GM19463 (cell line): ENCODE data around the gene SRRT.
"Not testable (repeated sequence)": the region's sequence is repeated elsewhere in the genome, so short reads cannot be mapped to it uniquely, and the experiment has no call there.

Source experiments
- ATAC-seq: cut with Tn5 transposase; IDR thresholded peaks from one replicate; pipeline ENCODE4 v1.9.1; 2021; ENCODE audit warnings: mild to moderate bottlenecking, moderate library complexity; ENCODE audit not compliant: unreplicated experiment

SRRT gene

DNA sequence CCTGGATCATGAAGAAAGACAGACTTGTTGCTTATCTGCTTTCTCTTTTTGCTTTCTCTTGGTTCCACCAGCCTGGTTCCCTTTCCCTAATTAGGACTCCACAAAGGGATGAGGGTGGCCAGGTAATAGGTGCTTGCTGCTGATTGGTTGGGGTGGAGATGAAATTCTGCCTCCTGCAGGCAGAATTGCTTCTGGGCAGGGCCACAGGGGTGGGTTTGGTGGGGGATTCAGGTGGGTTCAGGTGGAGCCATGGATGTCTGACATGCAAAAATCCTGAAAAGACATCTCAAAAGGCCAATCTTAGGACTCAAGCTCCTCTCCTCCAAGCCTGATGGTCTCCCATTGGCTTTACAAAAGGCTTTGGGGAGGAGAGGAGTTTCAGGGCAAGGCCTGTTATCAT is 46.1 kb downstream of the SRRT start:
- ATAC-seq = no peak

DNA sequence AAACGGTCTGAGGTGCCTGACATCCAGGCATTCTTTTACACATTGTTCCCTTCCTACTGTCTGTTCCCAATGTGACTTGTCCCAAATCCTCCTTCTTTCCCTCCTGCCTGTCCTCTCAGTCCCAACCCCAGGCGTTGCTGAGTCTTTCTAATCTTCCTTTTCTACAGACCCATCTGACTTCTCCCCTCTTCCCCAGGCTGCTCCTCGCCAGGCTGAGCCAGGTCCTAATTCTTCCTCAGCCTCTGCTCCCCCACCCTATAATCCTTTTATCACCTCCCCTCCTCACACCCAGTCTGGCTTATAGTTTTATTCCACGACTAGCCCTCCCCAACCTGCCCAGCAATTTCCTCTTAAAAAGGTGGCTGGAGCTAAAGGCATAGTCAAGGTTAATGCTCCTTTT is 48.7 kb downstream of the SRRT start:
- ATAC-seq = not testable (repeated sequence)

DNA sequence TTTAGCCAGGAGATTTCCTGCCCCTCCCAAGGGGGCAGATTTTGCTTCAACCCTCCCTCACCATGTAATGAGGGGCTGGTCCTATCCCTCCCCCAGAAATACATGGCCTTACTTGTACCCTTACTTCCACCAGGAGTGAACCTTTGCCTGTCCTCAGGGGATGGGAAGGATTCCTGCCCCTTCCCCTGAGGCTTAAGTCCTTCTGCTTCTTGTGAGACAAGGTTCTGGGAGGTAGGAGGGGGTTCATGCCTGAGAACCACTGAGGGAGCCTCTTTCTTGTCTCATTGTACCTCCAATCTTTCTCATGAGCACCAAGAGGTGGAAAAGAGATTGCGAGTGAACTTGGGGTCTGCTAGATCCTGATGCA is 54.9 kb downstream of the SRRT start:
- no peak for ATAC-seq

DNA sequence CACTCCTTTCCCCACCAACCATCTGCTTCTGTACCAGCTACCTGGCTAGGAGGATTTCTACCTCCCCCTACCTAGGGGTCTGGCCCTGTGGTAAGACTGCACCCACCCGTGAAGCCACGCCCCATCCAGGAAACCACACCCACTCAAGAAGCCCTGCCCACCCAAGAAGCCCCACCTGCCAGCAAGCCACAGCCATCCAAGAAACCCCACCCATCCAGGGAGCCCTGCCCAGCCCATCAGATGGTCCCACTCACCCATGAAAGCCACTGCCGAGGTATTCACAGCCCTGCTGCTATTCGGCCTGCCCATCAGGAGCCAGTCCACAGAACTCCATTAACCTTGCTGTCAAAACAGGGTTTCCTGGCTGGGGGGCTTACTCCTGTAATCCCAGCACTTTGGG is 58.8 kb downstream of the SRRT start:
- no peak for ATAC-seq

DNA sequence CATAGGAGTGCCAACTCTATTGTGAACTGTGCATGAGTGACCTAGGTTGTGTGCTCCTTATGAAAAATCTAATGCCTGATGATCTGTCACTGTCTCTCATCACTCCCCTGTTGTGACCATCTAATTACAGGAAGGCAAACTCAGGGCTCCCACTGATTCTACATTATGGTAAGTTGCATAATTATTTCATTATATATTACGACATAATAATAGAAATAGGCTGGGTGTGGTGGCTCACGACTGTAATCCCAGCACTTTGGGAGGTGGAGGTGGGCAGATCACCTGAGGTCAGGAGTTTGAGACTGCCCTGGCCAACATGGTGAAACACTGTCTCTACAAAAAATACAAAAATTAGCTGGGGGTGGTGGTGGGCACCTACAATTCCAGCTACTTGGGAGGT is 60.5 kb downstream of the SRRT start:
- ATAC-seq = not testable (repeated sequence)

DNA sequence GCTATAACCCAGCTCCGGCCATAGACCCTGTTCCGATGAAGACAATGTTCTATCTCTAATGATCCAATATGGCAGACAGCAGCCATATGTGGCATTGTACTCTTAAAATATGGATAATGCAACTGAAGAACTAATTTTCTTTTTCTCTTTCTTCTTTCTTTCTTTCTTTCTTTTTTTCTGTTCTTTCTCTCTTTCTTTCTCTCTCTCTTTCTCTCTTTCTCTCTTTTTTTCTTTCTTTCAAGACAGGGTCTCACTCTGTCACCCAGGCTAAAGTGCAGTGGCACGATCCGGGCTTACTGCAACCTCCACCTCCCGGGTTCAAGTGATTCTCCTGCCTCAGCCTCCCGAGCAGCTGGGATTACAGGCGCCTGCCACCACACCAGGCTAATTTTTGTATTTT is 61.3 kb downstream of the SRRT start:
- not testable (repeated sequence) for ATAC-seq
